ENCODE results near the gene NLRC5.
"Not testable (repeated sequence)": the region's sequence is repeated elsewhere in the genome, so short reads cannot be mapped to it uniquely, and the experiment has no call there.

NLRC5 gene

GRCh38 chr16:57083485-57084126 lies 94.2 kb downstream of the NLRC5 start:
- DNase-seq = no peak

DNA sequence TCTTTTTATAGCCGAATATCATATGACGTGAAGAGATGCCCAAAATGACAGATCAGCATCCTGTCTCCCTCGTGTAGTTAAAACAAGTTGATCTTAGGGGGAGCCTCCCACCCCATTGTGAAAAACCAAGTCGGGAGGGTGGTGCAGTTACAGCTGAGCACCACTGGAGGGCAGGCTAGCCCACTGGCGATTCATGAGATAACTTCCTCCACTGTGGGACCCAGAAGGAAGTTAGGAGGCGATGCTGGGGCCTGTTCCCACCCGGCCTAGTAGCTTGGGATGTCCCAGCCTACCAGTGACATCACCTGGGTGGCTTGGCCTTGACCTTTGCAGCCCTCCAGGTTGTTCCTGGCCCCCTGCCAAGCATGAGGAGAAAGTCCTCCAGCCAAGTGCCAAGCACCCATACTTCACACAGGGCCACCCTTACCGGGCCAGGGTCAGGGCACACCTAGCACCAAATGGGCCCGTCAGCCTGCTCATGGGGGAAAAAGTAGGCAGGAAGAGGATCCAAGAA lies 95.0 kb downstream of the NLRC5 start:
- peak; percentile 79 for DNase-seq

- DNase-seq = no peak
These were observed 95.6 kb downstream of the NLRC5 start for GRCh38 chr16:57084996-57085395.

- no peak for DNase-seq
These were observed 97.6 kb downstream of the NLRC5 start for GRCh38 chr16:57087003-57087402.

DNA sequence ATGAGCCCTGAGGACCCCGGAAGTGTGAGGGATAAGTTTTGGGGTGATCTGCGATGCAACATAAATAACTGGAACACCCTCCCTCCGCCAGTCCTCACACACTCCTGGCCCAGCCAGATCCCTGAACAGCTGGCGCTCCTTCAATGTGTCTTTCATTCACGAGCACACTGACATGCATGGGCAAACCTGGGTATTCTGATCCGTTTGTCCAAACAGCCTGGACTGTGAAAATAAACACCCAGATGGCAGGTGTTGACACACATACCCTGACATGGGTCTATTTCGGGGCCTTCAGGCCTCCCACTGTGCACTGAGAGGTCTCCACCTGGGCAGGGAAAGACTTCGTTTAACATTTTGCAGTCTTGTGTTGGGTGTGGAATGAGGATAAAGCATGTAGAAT lies 100.0 kb downstream of the NLRC5 start:
- DNase-seq = no peak

- no peak for DNase-seq
These were observed 102.0 kb downstream of the NLRC5 start for GRCh38 chr16:57091200-57091974.

- peak; percentile 40 for DNase-seq
These were observed 102.8 kb downstream of the NLRC5 start, which contains the start of gene CPNE2 for GRCh38 chr16:57091975-57092785. Gene CPNE2, plus strand, starts transcription at chr16:57092583. Its CDS starts 18,160 bp downstream, at chr16:57110743.

GRCh38 chr16:57092786-57093411 lies 103.5 kb downstream of the NLRC5 start:
- DNase-seq = peak; percentile 51

GRCh38 chr16:57093666-57094564 lies 104.6 kb downstream of the NLRC5 start:
- DNase-seq = no peak

DNA sequence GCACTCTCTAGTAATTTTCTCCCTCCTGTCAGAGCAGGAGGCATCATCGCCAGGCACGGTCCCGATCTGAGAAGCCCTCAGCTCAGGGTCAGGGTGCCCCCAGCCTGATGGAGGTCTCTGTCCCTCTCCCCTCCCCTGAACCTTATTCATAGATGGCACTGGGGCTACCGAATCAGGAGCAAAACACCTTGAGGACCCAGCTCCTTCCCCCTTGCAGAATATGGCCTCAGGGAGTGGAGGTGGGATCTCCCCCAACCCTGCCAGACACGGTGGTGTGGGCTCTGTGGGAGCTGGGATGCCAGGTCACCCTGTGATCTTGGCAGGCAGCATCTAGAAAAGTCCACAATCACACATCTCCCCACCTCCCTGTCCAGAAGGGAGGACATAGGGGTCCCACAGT lies 105.6 kb downstream of the NLRC5 start:
- no peak for DNase-seq

GRCh38 chr16:57096192-57096591 lies 106.8 kb downstream of the NLRC5 start:
- no peak for DNase-seq

GRCh38 chr16:57096793-57097192 lies 107.4 kb downstream of the NLRC5 start:
- DNase-seq = no peak

DNA sequence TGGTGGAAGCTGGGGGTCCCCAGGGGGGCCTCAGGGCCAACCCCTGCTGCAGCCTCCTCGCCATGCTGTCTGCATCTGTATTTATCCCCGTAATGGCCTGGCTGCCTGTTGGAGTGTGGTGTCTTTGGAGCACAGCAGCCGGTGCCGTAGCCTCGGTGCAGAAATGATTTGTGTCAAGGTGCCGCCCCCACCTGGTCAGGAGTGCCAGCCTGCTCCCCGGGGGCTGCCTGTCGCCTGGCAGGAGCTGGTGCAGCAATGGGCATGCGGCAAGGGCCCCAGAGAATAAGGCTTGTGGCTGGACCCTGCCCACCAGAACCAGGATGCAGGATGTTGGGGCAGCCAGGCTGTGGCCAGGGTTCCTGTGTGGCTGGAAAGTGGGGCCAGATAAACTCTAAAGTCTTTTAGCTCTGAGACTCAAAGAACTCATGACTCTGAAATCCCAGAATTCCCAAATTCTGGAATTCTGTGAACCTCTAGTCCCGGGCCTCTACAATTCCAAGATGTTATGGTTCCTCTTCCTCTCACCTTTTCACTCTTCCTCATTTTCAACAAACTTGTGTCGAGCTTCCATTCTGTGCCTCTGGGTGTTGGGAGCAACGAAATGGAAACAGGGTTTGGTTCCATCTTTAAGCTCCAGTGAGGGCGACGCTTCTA lies 109.0 kb downstream of the NLRC5 start:
- no peak for DNase-seq

DNA sequence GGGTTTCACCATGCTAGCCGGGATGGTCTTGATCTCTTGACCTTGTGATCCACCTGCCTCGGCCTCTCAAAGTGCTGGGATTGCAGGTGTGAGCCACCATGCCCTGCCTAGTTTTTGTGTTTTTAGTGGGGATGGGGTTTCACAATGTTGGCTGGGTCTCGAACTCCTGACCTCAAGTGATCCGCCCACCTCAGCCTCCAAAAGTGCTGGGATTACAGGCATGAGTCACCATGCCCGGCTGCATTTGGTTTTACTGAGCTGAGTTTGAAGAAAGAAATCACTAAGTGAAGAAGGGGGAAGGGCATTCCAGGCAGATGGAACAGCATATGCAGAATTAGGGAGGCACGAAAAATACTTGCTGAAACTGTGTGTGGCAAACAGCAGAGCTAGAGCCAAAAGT lies 110.6 kb downstream of the NLRC5 start:
- not testable (repeated sequence) for DNase-seq

DNA sequence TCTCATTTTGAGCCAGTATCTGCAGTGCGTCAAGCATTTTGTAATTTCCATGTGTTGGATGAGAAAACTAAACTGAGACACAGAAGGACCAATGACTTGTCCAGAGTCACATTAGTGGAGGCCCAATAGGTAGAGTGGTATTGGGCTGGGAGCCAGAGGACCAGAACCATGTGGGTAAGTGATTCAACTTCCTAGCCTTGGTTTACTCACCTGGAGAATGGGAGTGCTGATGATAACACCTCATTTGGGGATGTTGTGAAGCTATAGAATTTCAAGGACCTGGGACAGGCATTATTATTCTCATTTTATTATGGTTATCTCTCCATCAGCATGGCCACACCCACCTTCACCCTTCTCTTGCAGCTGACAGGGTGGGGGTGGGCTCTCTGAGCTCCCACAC lies 111.1 kb downstream of the NLRC5 start:
- DNase-seq = no peak

DNA sequence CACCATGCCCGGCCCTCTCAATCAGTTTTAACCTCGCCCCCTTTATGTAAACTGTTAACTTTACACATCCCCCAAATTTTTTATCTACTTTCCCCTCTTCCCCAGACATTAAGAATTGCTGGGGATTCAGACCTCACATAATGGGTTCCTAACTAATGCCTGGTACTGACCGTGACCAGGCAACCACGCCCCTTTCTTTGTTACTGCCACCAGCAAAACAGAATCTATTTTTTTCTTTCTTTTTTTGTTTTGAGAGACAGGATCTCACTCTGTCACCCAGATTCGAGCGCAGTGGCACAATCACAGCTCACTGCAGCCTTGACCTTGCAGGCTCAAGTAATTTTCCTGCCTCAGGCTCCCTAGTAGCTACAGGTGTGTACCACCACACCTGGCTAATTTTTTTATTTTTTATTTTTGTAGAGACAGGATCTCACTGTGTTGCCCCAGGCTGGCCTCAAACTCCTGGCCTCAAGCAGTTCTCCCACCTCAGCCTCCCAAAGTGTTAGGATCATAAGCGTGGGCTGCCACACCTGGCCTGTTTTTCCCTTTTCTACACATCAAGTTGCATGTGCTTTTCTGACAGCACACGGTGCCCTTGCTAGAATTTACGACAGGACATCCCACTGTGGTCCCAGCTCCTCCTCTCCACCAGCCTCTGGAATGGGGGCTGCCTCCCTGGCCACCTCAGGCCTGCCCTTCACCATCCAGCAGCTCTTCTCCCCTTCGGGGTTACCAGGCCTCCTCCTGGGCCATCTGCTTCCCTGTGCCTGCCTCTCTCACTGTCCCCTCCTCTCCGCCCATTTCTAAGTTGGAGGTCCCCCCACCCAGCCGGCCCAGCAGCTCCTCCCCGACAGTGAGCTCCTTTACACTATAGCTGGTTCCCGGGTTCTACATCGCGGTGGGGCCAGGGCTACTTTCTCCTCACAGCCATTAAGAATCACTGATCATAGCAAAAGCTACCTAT lies 113.8 kb downstream of the NLRC5 start:
- no peak for DNase-seq

- no peak for DNase-seq
These were observed 115.3 kb downstream of the NLRC5 start for GRCh38 chr16:57104706-57105105.

DNA sequence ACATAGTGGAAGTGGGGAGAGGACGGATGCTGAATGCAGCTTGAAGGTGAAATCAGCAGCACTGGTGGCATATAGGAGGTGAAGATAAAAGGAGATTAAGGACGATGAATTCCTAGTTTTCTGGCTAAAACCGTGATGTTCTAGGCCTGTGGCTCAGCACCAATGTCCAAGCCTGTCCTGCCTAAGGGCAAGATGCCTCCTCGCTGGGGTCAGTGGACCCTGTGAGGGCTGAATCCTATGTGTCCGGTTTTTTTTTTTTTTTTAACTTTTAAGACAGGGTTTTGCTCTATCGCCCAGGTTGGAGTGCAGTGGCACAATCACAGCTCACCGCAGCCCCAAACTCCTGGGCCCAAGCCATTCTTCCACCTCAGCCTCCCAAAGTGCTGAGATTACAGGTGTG lies 115.8 kb downstream of the NLRC5 start:
- DNase-seq = no peak

- DNase-seq = no peak
These were observed 117.4 kb downstream of the NLRC5 start for GRCh38 chr16:57106767-57107166.

DNA sequence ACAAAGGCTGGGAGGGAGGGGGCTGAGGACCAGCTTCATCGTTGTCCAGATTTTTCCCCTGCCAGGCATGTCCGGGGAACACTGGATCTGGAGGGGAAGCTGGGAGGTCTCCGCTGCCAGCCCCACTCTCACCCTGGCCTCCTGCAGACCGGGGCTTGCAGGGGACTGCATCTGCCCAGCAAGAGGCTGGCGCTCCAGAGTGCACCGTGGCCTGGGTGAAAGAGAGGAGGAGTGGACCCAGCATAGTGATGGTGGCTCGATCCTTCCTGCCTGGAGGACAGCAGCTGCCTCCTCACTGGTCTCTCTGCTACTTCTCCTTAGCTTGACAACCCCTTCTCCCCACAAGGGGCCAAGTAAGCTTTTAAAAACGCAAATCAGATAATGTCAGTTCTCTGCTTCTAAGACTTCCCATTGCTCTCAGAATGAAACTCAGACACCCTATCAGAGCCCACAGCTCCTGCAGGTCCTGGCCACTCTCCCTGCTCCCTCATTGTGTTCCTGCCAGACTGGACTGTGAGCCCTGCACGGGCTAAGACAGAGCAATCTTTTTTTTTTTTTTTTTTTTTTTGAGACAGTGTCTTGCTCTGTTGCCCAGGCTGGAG lies 118.1 kb downstream of the NLRC5 start:
- DNase-seq = no peak

All from activated CD4-positive, alpha-beta T cell treated with anti-CD3 and anti-CD28 coated beads for 48 hours (primary cell).